MM.1S (cell line): ENCODE measurements around the gene RUFY2.

Experiments used
- EZH2 ChIP-seq: fragments of 300-600 bp; sonication (generic); optimal IDR thresholded peaks from 2 replicates; pipeline ENCODE3; 2017; ENCODE audit warnings: low read depth, mild to moderate bottlenecking, antibody characterized with exemption, low read length, mixed read lengths
- EZH2phosphoT487 ChIP-seq: fragments of 300-600 bp; sonication (generic); IDR thresholded peaks from 2 replicates; pipeline ENCODE4 v1.6.1; 2018; ENCODE audit warnings: antibody characterized with exemption, low read length
- TF ChIP-seq, protein P1 (sequence below): fragments of 300-600 bp; sonication (generic); IDR thresholded peaks from 2 replicates; pipeline ENCODE4 v1.5.1; 2016; ENCODE audit warnings: antibody characterized with exemption, low read length, mixed read lengths

DNA sequence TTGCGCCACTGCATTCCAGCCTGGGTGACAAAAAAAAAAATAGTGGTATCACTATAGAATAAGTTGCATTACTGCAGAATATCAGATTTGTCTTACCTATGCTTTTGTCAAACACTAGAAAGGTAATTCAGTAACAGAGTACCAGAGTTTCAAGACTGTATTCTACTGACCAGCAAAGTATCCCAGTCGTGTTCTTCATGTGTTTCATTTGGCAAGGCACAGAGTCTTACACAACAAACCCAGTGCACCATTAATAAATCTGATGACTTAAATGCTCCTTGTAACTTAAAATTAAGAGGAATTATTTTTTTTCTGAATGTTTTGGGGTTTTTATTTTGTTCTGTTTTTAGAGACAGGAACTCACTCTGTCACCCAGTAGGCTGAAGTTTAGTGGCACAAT lies 40.0 kb downstream of the RUFY2 start:
- no peak for TF ChIP-seq EZH2phosphoT487
- no peak for TF ChIP-seq EZH2
- TF ChIP-seq, protein P1, sequence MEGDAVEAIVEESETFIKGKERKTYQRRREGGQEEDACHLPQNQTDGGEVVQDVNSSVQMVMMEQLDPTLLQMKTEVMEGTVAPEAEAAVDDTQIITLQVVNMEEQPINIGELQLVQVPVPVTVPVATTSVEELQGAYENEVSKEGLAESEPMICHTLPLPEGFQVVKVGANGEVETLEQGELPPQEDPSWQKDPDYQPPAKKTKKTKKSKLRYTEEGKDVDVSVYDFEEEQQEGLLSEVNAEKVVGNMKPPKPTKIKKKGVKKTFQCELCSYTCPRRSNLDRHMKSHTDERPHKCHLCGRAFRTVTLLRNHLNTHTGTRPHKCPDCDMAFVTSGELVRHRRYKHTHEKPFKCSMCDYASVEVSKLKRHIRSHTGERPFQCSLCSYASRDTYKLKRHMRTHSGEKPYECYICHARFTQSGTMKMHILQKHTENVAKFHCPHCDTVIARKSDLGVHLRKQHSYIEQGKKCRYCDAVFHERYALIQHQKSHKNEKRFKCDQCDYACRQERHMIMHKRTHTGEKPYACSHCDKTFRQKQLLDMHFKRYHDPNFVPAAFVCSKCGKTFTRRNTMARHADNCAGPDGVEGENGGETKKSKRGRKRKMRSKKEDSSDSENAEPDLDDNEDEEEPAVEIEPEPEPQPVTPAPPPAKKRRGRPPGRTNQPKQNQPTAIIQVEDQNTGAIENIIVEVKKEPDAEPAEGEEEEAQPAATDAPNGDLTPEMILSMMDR = no peak
